Measurements from ENCODE around the gene NEUROG1.

The NEUROG1 gene

DNA sequence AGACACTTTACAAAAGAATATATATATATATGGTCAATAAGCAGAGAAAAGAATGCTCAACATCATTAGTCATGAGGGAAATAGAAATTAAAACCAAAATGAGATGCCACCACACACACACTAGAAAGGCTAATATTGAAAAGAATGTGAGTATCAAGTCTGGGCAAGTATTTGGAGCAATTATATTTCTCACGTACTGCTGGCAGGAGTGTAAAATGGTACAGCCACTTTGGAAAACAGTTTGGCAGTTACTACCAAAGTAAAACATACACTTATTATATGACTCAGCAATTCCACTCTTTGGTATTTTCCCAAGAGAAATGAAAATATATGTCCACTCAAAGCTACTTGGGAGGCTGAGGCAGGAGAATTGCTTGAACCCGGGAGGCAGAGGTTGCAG is 29.8 kb downstream of the NEUROG1 start:
- no peak overlapping the region for H3K4me2 ChIP-seq (ENCODE audit: low read depth, low read length)
- no peaks in the 10 kb centered on the region for H3K36me3 ChIP-seq (replicated peaks; ENCODE audit: insufficient read depth, low read length)
- no peaks in the 10 kb centered on the region for H3K9me2 ChIP-seq (replicated peaks; ENCODE audit: insufficient read depth, low read length)
- H3K4me1 ChIP-seq (ENCODE audit: low read length) = no peaks in the 10 kb centered on the region
- H3K27me3 ChIP-seq (replicated peaks; ENCODE audit: insufficient read depth, low read length) = no peaks in the 10 kb centered on the region
- H3K9me3 ChIP-seq (replicated peaks; ENCODE audit: insufficient read depth, low read length) = no peaks in the 10 kb centered on the region
- H3K27ac ChIP-seq (ENCODE audit: low read length) = no peak overlapping the region
- no peak overlapping the region for H3K4me3 ChIP-seq (ENCODE audit: low read length)
- no peaks in the 10 kb centered on the region for H3K79me2 ChIP-seq (ENCODE audit: low read length)
- no peaks in the 10 kb centered on the region for H4K20me1 ChIP-seq (ENCODE audit: insufficient read depth, low read length)
- H2AFZ ChIP-seq (ENCODE audit: low read length) = no peak overlapping the region
- H3F3A ChIP-seq (ENCODE audit: insufficient read depth, low read length) = no peaks in the 10 kb centered on the region
- TF ChIP-seq EZH2phosphoT487 (IDR thresholded peaks at IDR 0.05; ENCODE audit: low read length) (no peak), EZH2 (optimal IDR thresholded peaks at IDR 0.05; ENCODE audit: low read depth, low read length) (no peak)
- TF ChIP-seq, protein P1, sequence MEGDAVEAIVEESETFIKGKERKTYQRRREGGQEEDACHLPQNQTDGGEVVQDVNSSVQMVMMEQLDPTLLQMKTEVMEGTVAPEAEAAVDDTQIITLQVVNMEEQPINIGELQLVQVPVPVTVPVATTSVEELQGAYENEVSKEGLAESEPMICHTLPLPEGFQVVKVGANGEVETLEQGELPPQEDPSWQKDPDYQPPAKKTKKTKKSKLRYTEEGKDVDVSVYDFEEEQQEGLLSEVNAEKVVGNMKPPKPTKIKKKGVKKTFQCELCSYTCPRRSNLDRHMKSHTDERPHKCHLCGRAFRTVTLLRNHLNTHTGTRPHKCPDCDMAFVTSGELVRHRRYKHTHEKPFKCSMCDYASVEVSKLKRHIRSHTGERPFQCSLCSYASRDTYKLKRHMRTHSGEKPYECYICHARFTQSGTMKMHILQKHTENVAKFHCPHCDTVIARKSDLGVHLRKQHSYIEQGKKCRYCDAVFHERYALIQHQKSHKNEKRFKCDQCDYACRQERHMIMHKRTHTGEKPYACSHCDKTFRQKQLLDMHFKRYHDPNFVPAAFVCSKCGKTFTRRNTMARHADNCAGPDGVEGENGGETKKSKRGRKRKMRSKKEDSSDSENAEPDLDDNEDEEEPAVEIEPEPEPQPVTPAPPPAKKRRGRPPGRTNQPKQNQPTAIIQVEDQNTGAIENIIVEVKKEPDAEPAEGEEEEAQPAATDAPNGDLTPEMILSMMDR (IDR thresholded peaks at IDR 0.05; ENCODE audit: low read length) = no peak
- H3K9ac ChIP-seq (ENCODE audit: low read length) = no peak overlapping the region
- DNase-seq = no peak

DNA sequence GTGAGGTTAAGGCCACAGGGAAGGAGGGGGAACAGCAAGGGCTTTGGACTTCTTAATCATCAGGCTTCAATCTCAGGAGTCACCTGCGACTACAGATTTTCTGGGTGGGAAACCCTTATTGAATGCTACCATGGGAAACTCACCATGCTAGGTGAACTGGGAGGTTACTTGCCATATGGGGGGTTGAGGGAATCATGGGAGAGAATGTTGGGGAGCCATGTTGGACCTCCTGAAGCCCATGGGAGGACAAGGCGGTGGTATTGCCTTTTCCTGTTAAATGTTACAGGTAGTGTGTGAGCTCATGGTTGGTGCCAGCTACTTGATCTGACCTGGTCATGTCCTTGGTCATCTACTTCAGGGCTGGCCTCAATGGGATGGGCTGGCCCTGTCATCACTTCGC is 31.4 kb downstream of the NEUROG1 start:
- H3K9me3 ChIP-seq (replicated peaks; ENCODE audit: insufficient read depth, low read length) = no peaks in the 10 kb centered on the region
- H3K27me3 ChIP-seq (replicated peaks; ENCODE audit: insufficient read depth, low read length) = no peaks in the 10 kb centered on the region
- H3K27ac ChIP-seq (ENCODE audit: low read length) = no peak overlapping the region
- TF ChIP-seq EZH2phosphoT487 (IDR thresholded peaks at IDR 0.05; ENCODE audit: low read length) (no peak), EZH2 (optimal IDR thresholded peaks at IDR 0.05; ENCODE audit: low read depth, low read length) (no peak)
- TF ChIP-seq, protein P1 (IDR thresholded peaks at IDR 0.05; ENCODE audit: low read length) = no peak
- no peaks in the 10 kb centered on the region for H3F3A ChIP-seq (ENCODE audit: insufficient read depth, low read length)
- no peak overlapping the region for H3K4me3 ChIP-seq (ENCODE audit: low read length)
- DNase-seq = no peak
- no peak overlapping the region for H3K4me2 ChIP-seq (ENCODE audit: low read depth, low read length)
- no peak overlapping the region for H3K9ac ChIP-seq (ENCODE audit: low read length)
- no peaks in the 10 kb centered on the region for H3K79me2 ChIP-seq (ENCODE audit: low read length)
- no peak overlapping the region for H2AFZ ChIP-seq (ENCODE audit: low read length)
- no peaks in the 10 kb centered on the region for H3K9me2 ChIP-seq (replicated peaks; ENCODE audit: insufficient read depth, low read length)
- no peaks in the 10 kb centered on the region for H3K4me1 ChIP-seq (ENCODE audit: low read length)
- H3K36me3 ChIP-seq (replicated peaks; ENCODE audit: insufficient read depth, low read length) = no peaks in the 10 kb centered on the region
- no peaks in the 10 kb centered on the region for H4K20me1 ChIP-seq (ENCODE audit: insufficient read depth, low read length)

DNA sequence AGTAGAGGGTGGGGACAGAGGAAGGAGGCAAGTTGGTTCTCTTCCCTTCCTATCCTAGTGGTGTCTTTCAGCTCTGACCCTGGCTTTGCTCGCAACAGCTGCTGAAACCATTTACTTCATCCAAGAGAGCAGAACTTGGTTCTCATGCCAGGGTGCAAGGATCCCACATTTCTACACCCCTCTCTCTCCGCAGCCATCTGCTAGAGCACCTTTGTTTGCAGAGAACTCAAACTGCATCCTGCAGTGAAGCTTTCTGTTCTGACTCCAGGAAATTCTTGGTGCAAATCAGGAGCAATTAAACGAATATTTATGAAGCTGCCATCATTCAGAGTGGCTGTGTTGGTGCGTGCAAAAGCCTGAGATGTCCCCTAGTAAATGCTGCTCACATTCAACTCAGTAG is 31.9 kb downstream of the NEUROG1 start:
- Histone ChIP-seq H3K4me2 (ENCODE audit: low read depth, low read length) (no peak overlapping the region), H3K9me3 (replicated peaks; ENCODE audit: insufficient read depth, low read length) (no peaks in the 10 kb centered on the region)
- TF ChIP-seq EZH2 (optimal IDR thresholded peaks at IDR 0.05; ENCODE audit: low read depth, low read length) (no peak), EZH2phosphoT487 (IDR thresholded peaks at IDR 0.05; ENCODE audit: low read length) (no peak)

DNA sequence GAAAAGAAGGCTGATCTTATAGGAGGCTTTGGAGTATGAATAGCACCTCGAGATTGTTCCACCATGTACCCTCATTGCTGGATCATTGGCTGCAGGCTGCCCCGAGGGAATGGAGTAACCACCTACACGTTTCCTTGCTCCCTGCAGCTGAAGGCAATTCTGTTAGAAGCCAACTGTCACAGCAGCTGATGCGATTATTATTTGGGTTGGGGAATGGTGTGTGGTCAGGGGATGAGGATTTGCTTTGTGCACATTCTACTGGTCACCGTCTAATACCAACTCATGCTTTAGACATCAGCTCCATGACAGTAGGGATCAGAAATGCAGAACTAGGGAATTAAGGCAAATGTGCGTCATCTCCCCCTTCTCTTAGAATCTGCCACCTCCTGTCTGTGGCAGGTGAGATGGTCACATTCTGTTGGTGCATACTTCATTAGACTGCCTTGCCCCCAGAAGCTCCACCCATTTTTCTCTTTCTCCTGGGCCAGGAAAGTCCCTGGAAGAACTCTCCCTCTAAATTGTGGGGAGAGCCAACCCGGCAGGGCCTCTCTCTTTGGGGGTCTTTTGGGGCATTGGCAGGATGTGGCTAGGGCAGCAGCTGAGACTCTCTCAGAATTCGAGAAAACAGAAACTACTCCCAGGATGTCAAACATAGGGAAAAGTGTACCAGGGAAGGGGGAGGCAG is 32.8 kb downstream of the NEUROG1 start:
- Histone ChIP-seq H4K20me1 (ENCODE audit: insufficient read depth, low read length) (no peaks in the 10 kb centered on the region), H3K4me3 (ENCODE audit: low read length) (no peak overlapping the region), H3K36me3 (replicated peaks; ENCODE audit: insufficient read depth, low read length) (no peaks in the 10 kb centered on the region), H3K9me2 (replicated peaks; ENCODE audit: insufficient read depth, low read length) (no peaks in the 10 kb centered on the region), H2AFZ (ENCODE audit: low read length) (no peak overlapping the region), H3K9me3 (replicated peaks; ENCODE audit: insufficient read depth, low read length) (no peaks in the 10 kb centered on the region), H3K27ac (ENCODE audit: low read length) (no peak overlapping the region), H3K27me3 (replicated peaks; ENCODE audit: insufficient read depth, low read length) (no peaks in the 10 kb centered on the region), H3K4me2 (ENCODE audit: low read depth, low read length) (no peak overlapping the region), H3F3A (ENCODE audit: insufficient read depth, low read length) (no peaks in the 10 kb centered on the region), H3K9ac (ENCODE audit: low read length) (no peak overlapping the region), H3K4me1 (ENCODE audit: low read length) (no peaks in the 10 kb centered on the region), H3K79me2 (ENCODE audit: low read length) (no peaks in the 10 kb centered on the region)
- no peak for DNase-seq
- no peak for TF ChIP-seq EZH2phosphoT487 (IDR thresholded peaks at IDR 0.05; ENCODE audit: low read length)

More for the DNA sequence above, 31.9 kb downstream of the NEUROG1 start:
- H3F3A ChIP-seq (ENCODE audit: insufficient read depth, low read length) = no peaks in the 10 kb centered on the region
- no peaks in the 10 kb centered on the region for H3K4me1 ChIP-seq (ENCODE audit: low read length)
- no peaks in the 10 kb centered on the region for H4K20me1 ChIP-seq (ENCODE audit: insufficient read depth, low read length)
- no peaks in the 10 kb centered on the region for H3K36me3 ChIP-seq (replicated peaks; ENCODE audit: insufficient read depth, low read length)
- H3K79me2 ChIP-seq (ENCODE audit: low read length) = no peaks in the 10 kb centered on the region
- H3K9ac ChIP-seq (ENCODE audit: low read length) = no peak overlapping the region
- H3K9me2 ChIP-seq (replicated peaks; ENCODE audit: insufficient read depth, low read length) = no peaks in the 10 kb centered on the region
- H2AFZ ChIP-seq (ENCODE audit: low read length) = no peak overlapping the region
- H3K27ac ChIP-seq (ENCODE audit: low read length) = no peak overlapping the region
- no peaks in the 10 kb centered on the region for H3K27me3 ChIP-seq (replicated peaks; ENCODE audit: insufficient read depth, low read length)
- DNase-seq = no peak
- no peak overlapping the region for H3K4me3 ChIP-seq (ENCODE audit: low read length)

All from MM.1S (cell line).